ENCODE data around the gene CHST8.
"Not testable (repeated sequence)": the region's sequence is repeated elsewhere in the genome, so short reads cannot be mapped to it uniquely, and the experiment has no call there.

Gene CHST8

GRCh38 chr19:33644284-33644836 lies 22.6 kb downstream of the CHST8 start:
- DNase-seq (ENCODE audit: low read depth) = no peak

- DNase-seq (ENCODE audit: low read depth) = no peak
These were observed 24.6 kb downstream of the CHST8 start for GRCh38 chr19:33646306-33646705.

DNA sequence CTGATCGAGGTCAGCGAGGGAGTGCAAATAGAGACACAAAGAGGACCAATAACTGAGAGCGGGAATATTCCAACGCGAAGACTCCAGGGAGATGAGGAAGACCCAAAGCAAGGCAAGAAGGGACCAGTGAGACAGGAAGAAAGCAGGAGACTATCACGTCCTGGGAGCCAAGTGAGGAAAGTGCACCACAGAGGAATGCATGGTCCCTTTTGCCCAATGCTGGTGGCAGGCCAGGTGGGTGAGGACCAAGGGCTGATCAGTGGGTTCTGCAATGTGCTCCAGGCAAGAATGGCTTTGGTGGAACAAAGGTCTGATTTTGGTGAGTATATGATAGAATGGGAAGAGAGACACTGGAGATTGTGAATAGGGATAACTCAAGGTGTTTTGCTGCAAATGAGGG lies 25.4 kb downstream of the CHST8 start:
- no peak for DNase-seq (ENCODE audit: low read depth)

- DNase-seq (ENCODE audit: low read depth) = no peak
These were observed 28.0 kb downstream of the CHST8 start for GRCh38 chr19:33649627-33650305.

- no peak for DNase-seq (ENCODE audit: low read depth)
These were observed 31.9 kb downstream of the CHST8 start for GRCh38 chr19:33653684-33654083.

- DNase-seq (ENCODE audit: low read depth) = no peak
These were observed 33.2 kb downstream of the CHST8 start for GRCh38 chr19:33654840-33655508.

DNA sequence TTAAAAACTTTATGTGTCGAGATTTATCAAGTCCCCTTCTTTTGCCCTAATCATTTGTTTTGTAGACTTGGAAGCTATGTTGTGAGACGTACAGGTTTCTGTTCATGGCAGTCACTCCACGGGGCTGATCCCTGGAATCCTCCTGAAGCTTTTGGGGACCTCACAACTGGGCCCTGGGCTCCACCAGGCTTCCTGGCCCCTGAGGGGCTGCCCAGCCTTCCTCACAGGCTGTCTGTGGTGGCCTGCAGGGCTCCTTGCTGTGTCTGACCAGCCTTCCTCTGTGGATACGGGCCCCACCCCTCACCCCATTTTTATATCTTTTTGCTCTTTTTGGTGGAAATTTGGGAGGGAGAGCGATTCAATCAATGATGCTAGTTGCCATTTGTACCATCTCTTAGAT lies 38.1 kb downstream of the CHST8 start:
- no peak for DNase-seq (ENCODE audit: low read depth)

- DNase-seq (ENCODE audit: low read depth) = no peak
These were observed 38.8 kb downstream of the CHST8 start for GRCh38 chr19:33660410-33661124.

DNA sequence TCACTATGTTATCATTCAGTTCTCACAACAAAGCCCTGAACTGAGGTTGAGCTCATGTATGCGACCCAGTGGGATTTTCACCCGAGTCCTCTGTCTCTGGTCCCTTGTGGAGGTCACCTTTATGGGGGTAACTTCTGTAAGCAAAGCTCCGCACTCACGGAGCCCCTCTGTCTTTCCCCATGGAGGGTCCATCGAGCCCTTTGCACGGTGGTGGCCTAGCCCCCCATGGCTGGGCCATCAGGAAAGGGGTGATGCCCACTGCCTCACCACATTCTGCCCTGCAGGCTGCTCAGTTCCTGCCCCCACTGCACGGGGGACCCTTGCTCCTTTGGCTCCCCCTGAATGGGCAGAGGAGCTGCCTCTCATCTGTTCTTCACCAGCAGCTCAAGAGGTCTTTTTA lies 39.6 kb downstream of the CHST8 start:
- no peak for DNase-seq (ENCODE audit: low read depth)

- DNase-seq (ENCODE audit: low read depth) = no peak
These were observed 40.8 kb downstream of the CHST8 start for GRCh38 chr19:33662391-33663092.

DNA sequence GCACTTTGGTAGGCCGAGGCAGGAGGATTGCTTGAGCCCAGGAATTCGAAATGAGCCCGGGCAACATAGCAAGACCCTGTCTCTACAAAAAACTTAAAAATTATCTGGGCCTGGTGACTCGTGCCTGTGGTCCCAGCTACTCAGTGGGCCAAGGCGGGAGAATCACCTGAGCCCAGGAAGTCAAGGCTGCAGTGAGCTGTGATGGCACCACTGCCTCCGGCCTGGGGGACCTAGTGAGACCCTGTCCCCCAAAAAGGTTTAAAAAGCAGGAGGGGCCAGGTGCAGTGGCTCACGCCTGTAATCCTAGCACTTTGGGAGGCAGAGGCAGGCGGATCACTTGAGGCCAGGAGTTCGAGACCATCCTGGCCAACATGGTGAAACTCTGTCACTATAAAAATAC lies 41.6 kb downstream of the CHST8 start:
- not testable (repeated sequence) for DNase-seq (ENCODE audit: low read depth)

DNA sequence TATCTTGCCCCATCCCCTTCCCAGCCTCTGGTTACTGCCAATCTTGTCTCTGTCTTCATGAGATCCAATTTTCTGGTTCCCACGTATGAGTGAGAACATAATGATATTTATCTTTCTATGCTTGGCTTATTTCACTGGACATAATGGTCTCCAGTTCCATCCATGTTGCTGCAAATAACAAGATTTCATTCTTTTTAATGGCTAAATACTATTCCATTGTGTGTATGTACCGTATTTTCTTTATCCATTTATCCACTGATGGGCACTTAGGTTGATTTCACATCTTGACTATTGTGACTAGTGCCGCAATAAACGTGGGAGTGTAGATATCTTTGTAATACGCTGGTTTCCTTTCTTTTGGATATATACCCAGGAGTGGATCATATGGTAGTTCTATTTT lies 43.0 kb downstream of the CHST8 start:
- DNase-seq (ENCODE audit: low read depth) = no peak

GRCh38 chr19:33665776-33666595 lies 44.2 kb downstream of the CHST8 start:
- DNase-seq (ENCODE audit: low read depth) = no peak

DNA sequence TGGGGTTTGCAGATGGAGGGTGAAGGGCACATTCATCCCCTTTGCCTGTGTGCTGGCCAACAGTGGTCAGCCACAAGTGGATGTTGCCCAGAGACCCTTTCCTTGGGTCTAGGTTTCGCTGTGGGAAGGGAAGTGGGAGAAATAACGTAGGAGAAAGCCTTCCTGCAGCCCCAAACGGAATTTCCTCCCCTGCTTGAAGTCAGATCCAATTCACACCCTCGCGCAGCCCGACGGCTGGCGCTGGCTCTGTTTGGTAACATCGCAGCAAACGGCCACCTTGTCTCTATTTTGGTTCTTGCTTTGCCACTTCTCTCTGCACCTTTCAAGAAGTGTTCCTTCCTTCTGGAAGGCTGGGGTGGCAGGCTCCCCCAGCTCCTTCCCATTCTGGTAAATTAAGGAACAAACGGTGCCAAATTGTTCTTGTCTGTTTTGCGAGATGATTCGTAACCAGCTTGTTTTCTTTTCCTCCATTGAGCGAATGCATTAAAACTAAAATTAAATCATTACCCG lies 45.4 kb downstream of the CHST8 start:
- no peak for DNase-seq (ENCODE audit: low read depth)

DNA sequence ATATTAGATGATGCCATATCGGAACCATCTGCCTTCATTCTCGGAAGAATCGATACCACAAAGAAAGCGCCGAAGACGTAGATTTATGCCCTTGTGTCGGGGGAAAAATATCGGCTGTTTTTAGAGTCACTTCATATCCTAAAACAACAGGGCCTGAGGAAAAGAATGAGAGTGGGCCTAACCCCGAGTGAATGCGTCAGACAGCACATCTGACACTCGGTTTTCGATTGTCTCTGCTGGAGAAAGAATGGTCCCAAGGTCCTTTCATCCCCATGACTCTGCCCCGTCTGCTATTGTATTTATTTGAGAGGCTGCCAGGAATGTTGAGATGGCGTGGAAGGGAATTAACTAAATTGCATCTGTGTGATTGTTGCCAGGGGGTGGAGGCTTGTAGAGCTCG lies 46.1 kb downstream of the CHST8 start:
- no peak for DNase-seq (ENCODE audit: low read depth)

- no peak for DNase-seq (ENCODE audit: low read depth)
These were observed 47.2 kb downstream of the CHST8 start for GRCh38 chr19:33668968-33669367.

GRCh38 chr19:33669376-33669775 lies 47.6 kb downstream of the CHST8 start:
- DNase-seq (ENCODE audit: low read depth) = no peak

DNA sequence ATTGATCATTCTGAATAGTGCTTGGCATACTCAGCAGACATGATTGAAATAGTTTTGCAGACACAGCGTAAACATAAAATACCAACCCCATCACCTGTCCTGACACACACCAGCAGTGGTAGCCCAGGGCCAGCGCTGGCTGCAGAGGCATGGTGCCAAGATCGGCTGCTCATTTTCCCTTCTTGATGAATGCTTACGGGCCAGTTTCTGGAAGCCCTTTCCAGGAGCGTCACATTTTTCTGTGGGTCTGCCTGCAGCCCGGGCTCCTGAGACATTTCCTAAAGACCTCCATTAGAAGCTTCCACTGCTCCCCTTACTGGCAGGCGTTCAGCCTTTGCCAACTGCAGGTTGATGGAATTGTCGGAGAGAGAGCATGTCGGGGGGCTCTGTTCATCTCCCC lies 48.6 kb downstream of the CHST8 start:
- DNase-seq (ENCODE audit: low read depth) = no peak

- no peak for DNase-seq (ENCODE audit: low read depth)
These were observed 49.5 kb downstream of the CHST8 start for GRCh38 chr19:33671211-33671610.

- DNase-seq (ENCODE audit: low read depth) = no peak
These were observed 51.6 kb downstream of the CHST8 start for GRCh38 chr19:33673258-33673875.

Data from stimulated activated CD8-positive, alpha-beta memory T cell treated with anti-CD3 and anti-CD28 coated beads, Interleukin-7, amount 100 ng/mL, for 24 hours (primary cell).